Neural cell (in vitro differentiated cells): ENCODE measurements around the gene APH1B.

Source experiments
- CTCF ChIP-seq: fragments of 450-650 bp; IDR thresholded peaks from 2 replicates; pipeline ENCODE4 v1.5.1; 2014; ENCODE audit warnings: antibody characterized with exemption, mild to moderate bottlenecking, moderate library complexity; ENCODE audit not compliant: poor library complexity, severe bottlenecking
- EP300 ChIP-seq: fragments of 450-650 bp; conservative IDR thresholded peaks from 2 replicates; pipeline ENCODE4 v1.6.1; 2014; ENCODE audit warnings: antibody characterized with exemption, mild to moderate bottlenecking, moderate library complexity; ENCODE audit not compliant: poor library complexity, severe bottlenecking
- EZH2 ChIP-seq: fragments of 200-600, 300-800 bp; shearing (Covaris generic), sonication (generic); IDR thresholded peaks from 2 replicates; pipeline ENCODE4 v1.6.1; 2014; ENCODE audit warnings: antibody characterized with exemption, low read length, borderline replicate concordance, mild to moderate bottlenecking; ENCODE audit not compliant: insufficient read depth, poor library complexity, severe bottlenecking
- POLR2AphosphoS5 ChIP-seq: IDR thresholded peaks from 2 replicates; pipeline ENCODE4 v1.6.1; 2012
- TF ChIP-seq, protein P1 (sequence below): IDR thresholded peaks from 2 replicates; pipeline ENCODE4 v1.6.1; 2012; ENCODE audit warnings: borderline replicate concordance

GRCh38 chr15:63232405-63232804, 45.0 kb upstream of the APH1B start:
- no peak for TF ChIP-seq CTCF
- TF ChIP-seq POLR2AphosphoS5: no peak
- TF ChIP-seq EZH2: no peak
- no peak for TF ChIP-seq EP300
- TF ChIP-seq, protein P1, sequence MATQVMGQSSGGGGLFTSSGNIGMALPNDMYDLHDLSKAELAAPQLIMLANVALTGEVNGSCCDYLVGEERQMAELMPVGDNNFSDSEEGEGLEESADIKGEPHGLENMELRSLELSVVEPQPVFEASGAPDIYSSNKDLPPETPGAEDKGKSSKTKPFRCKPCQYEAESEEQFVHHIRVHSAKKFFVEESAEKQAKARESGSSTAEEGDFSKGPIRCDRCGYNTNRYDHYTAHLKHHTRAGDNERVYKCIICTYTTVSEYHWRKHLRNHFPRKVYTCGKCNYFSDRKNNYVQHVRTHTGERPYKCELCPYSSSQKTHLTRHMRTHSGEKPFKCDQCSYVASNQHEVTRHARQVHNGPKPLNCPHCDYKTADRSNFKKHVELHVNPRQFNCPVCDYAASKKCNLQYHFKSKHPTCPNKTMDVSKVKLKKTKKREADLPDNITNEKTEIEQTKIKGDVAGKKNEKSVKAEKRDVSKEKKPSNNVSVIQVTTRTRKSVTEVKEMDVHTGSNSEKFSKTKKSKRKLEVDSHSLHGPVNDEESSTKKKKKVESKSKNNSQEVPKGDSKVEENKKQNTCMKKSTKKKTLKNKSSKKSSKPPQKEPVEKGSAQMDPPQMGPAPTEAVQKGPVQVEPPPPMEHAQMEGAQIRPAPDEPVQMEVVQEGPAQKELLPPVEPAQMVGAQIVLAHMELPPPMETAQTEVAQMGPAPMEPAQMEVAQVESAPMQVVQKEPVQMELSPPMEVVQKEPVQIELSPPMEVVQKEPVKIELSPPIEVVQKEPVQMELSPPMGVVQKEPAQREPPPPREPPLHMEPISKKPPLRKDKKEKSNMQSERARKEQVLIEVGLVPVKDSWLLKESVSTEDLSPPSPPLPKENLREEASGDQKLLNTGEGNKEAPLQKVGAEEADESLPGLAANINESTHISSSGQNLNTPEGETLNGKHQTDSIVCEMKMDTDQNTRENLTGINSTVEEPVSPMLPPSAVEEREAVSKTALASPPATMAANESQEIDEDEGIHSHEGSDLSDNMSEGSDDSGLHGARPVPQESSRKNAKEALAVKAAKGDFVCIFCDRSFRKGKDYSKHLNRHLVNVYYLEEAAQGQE: no peak
